GM15510 (cell line): ENCODE data around the gene ELL.

Source experiments
- POLR2A ChIP-seq: IDR thresholded peaks from 3 replicates; pipeline ENCODE4 v1.6.1; 2011; ENCODE audit warnings: borderline replicate concordance; ENCODE audit not compliant: insufficient read length; ENCODE audit errors: extremely low read depth

Gene ELL

GRCh38 chr19:18502638-18503294, 19.1 kb downstream of the ELL start:
- TF ChIP-seq POLR2A: no peak

- no peak for TF ChIP-seq POLR2A
Measured at GRCh38 chr19:18502246-18502637, 19.6 kb downstream of the ELL start.

- no peak for TF ChIP-seq POLR2A
Measured at GRCh38 chr19:18501832-18502231, 20.0 kb downstream of the ELL start.

GRCh38 chr19:18501351-18501750, 20.5 kb downstream of the ELL start:
- no peak for TF ChIP-seq POLR2A

- TF ChIP-seq POLR2A: no peak
Measured at GRCh38 chr19:18500799-18501198, 21.1 kb downstream of the ELL start.

- no peak for TF ChIP-seq POLR2A
Measured at GRCh38 chr19:18500376-18500775, 21.5 kb downstream of the ELL start.

- TF ChIP-seq POLR2A: no peak
Measured at GRCh38 chr19:18499055-18499775, 22.7 kb downstream of the ELL start.

- TF ChIP-seq POLR2A: no peak
Measured at GRCh38 chr19:18496980-18497256, 25.0 kb downstream of the ELL start.

- no peak for TF ChIP-seq POLR2A
Measured at GRCh38 chr19:18496167-18496979, 25.5 kb downstream of the ELL start.

- no peak for TF ChIP-seq POLR2A
Measured at GRCh38 chr19:18495204-18495911, 26.5 kb downstream of the ELL start.

- TF ChIP-seq POLR2A: no peak
Measured at GRCh38 chr19:18494267-18494607, 27.6 kb downstream of the ELL start.

- TF ChIP-seq POLR2A: no peak
Measured at GRCh38 chr19:18493440-18494266, 28.2 kb downstream of the ELL start.

- TF ChIP-seq POLR2A: no peak
Measured at GRCh38 chr19:18491995-18492953, 29.6 kb downstream of the ELL start.
